HepG2 (cell line): ENCODE measurements around the gene ADAMTS2. TPM values are rescaled to one million over a fixed set of nuclear protein-coding genes. Genes with fewer than 3 reads are reported as not detected.

Experiments
- ATF3 ChIP-seq: sonication (generic); formaldehyde crosslinking; IDR thresholded peaks from 2 replicates; pipeline ENCODE4 v1.4.0; 2020; ENCODE audit warnings: missing genetic modification reagents
- CEBPB ChIP-seq: IDR thresholded peaks from 2 replicates; pipeline ENCODE4 v1.6.1; 2011; ENCODE audit warnings: low read depth, low read length, improper control_type of control experiment, borderline replicate concordance
- DZIP1 ChIP-seq: sonication (generic); formaldehyde crosslinking; IDR thresholded peaks from 2 replicates; pipeline ENCODE4 v1.5.0; 2020; ENCODE audit warnings: mild to moderate bottlenecking, missing genetic modification reagents
- IRF1 ChIP-seq: sonication (generic); formaldehyde crosslinking; IDR thresholded peaks from 2 replicates; pipeline ENCODE4 v1.4.0; 2020; ENCODE audit warnings: low read depth, mild to moderate bottlenecking, missing genetic modification reagents
- MBD4 ChIP-seq: IDR thresholded peaks from 2 replicates; pipeline ENCODE4 v1.6.1; 2012; ENCODE audit warnings: low read length, inconsistent platforms, borderline replicate concordance
- MED8 ChIP-seq: sonication (generic); formaldehyde crosslinking; IDR thresholded peaks from 2 replicates; pipeline ENCODE4 v1.8.1; 2023; ENCODE audit warnings: mild to moderate bottlenecking, missing genetic modification reagents; ENCODE audit not compliant: insufficient replicate concordance
- MLX ChIP-seq: IDR thresholded peaks from 2 replicates; pipeline ENCODE4 v1.6.1; 2016
- NR3C1 ChIP-seq: sonication (generic); formaldehyde crosslinking; IDR thresholded peaks from 2 replicates; pipeline ENCODE4 v1.4.0; 2020; ENCODE audit warnings: missing genetic modification reagents
- RAD51 ChIP-seq: fragments of 450-650 bp; IDR thresholded peaks from 2 replicates; pipeline ENCODE4 v1.6.1; 2016; ENCODE audit warnings: borderline replicate concordance
- SIN3A ChIP-seq: IDR thresholded peaks from 2 replicates; pipeline ENCODE4 v1.6.1; 2011; ENCODE audit warnings: low read depth, mild to moderate bottlenecking, control low read depth, low read length, borderline replicate concordance
- TARDBP ChIP-seq: sonication (generic); formaldehyde crosslinking; IDR thresholded peaks from 2 replicates; pipeline ENCODE4 v1.8.0; 2022; ENCODE audit warnings: mild to moderate bottlenecking, missing genetic modification reagents
- ZEB1 ChIP-seq: IDR thresholded peaks from 2 replicates; pipeline ENCODE4 v1.6.1; 2012; ENCODE audit warnings: mild to moderate bottlenecking, low read depth, inconsistent platforms; ENCODE audit not compliant: insufficient replicate concordance
- ZMAT3 ChIP-seq: sonication (generic); formaldehyde crosslinking; conservative IDR thresholded peaks from 2 replicates; pipeline ENCODE4 v1.7.0; 2021; ENCODE audit warnings: missing genetic modification reagents
- ZNF468 ChIP-seq: sonication (generic); formaldehyde crosslinking; IDR thresholded peaks from 2 replicates; pipeline ENCODE4 v1.8.0; 2022; ENCODE audit warnings: mild to moderate bottlenecking, moderate library complexity, missing genetic modification reagents
- ZNF563 ChIP-seq: sonication (generic); formaldehyde crosslinking; IDR thresholded peaks from 2 replicates; pipeline ENCODE4 v1.8.0; 2022; ENCODE audit warnings: mild to moderate bottlenecking, moderate library complexity, missing genetic modification reagents
- ZNF788 ChIP-seq: sonication (generic); formaldehyde crosslinking; IDR thresholded peaks from 2 replicates; pipeline ENCODE4 v1.5.0; 2020; ENCODE audit warnings: mild to moderate bottlenecking, missing genetic modification reagents, borderline replicate concordance
- ZNF891 ChIP-seq: sonication (generic); formaldehyde crosslinking; IDR thresholded peaks from 2 replicates; pipeline ENCODE4 v1.5.0; 2020; ENCODE audit warnings: mild to moderate bottlenecking, missing genetic modification reagents
- ZSCAN31 ChIP-seq: sonication (generic); formaldehyde crosslinking; IDR thresholded peaks from 2 replicates; pipeline ENCODE4 v1.5.0; 2020; ENCODE audit warnings: low read depth, mild to moderate bottlenecking, missing genetic modification reagents
- polyA plus RNA-seq, 8 experiments: library from polyadenylated mRNA; depleted of rRNA in 3 of 8; stranded (reverse) in 7 of 8; unstranded in 1 of 8; fragments of >200 nt; fragmentation: Illumina TruSeq in 4 of 8; extraction: Trizol in 4 of 8; gene quantifications; 2 replicates each; pipeline versions ENCODE4 v1.2.1 to v1.2.3, GENCODE V29; 2011 to 2016; ENCODE audit warnings: low read depth in 4 of 8, missing spikeins in 1 of 8, mixed read lengths in 1 of 8; ENCODE audit not compliant: insufficient read depth in 1 of 8
- total RNA-seq, 5 experiments: library from RNA; depleted of rRNA; stranded (reverse); fragments of >200 nt; fragmentation: Illumina TruSeq; extraction: Trizol; gene quantifications; 2 replicates each; pipeline ENCODE4 v1.2.3, GENCODE V29; 2016; ENCODE audit warnings: low read depth in 1 of 5

ADAMTS2 gene
- total and polyA plus RNA-seq, 2 of the 13 experiments (the other 11 are each of a cell fraction or from before 2014, with no cell fraction given), result 0.24 to 3.5 TPM

- TF ChIP-seq ZNF563 (CRISPR knock-in tag) (peak; percentile 53; the same call in 1 of the 2 replicates), MBD4 (no peak), RAD51 (no peak), ATF3 (CRISPR knock-in tag) (no peak), MED8 (CRISPR knock-in tag) (no peak), TARDBP (CRISPR knock-in tag) (peak; percentile 28; the same call in 1 of the 2 replicates), ZSCAN31 (CRISPR knock-in tag) (0 out of 2 replicates have a peak, but pooled peaks have one; percentile 37), NR3C1 (CRISPR knock-in tag) (no peak), ZEB1 (no peak), ZNF891 (CRISPR knock-in tag) (no peak), ZMAT3 (no peak; the same call in 1 of the 2 replicates), MLX (no peak), ZNF788 (CRISPR knock-in tag) (no peak), IRF1 (CRISPR knock-in tag) (no peak), SIN3A (no peak), DZIP1 (no peak), ZNF468 (CRISPR knock-in tag) (no peak), CEBPB (peak; percentile 74; the same call in 1 of the 2 replicates)
Observed at GRCh38 chr5:179265514-179266290, 79.6 kb downstream of the ADAMTS2 start (continued).
